AG09309 (cell line): ENCODE results near the gene TOR1B.
"Not testable (repeated sequence)": the region's sequence is repeated elsewhere in the genome, so short reads cannot be mapped to it uniquely, and the experiment has no call there.

Experiments
- DNase-seq: peaks from one replicate; pipeline ENCODE4 v3.0.0-alpha.2; 2010; ENCODE audit warnings: low read depth
- H3K4me3 ChIP-seq: 2 replicates; pipeline ENCODE4 v1.5.1; 2011; ENCODE audit warnings: mild to moderate bottlenecking, low read depth, low read length, moderate library complexity; ENCODE audit not compliant: control insufficient read depth
- TF ChIP-seq, protein P1 (sequence below): IDR thresholded peaks from 2 replicates; pipeline ENCODE4 v1.5.1; 2011; ENCODE audit warnings: mild to moderate bottlenecking, low read depth, low read length, inconsistent platforms; ENCODE audit not compliant: insufficient read depth, control insufficient read depth; ENCODE audit errors: missing control alignments

The TOR1B gene

DNA sequence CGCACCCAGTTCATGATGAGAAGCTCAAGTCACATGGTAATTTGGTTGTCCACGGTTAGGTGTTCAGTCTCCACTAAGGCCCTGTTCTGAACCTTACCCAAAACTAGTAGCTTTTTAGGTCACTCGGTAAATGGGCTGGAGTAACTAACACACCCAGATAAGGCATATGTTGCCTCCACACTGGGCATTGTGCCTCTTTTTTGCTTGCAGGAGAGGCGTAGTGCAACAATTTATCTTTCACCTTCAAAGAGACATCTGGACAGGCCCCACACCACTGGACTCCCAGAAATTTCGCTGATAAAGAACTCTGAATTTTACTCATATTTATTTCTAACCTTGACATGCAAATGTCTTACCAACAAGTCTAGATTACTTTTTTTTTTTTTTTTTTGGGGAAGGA, 33.3 kb upstream of the TOR1B start:
- TF ChIP-seq, protein P1, sequence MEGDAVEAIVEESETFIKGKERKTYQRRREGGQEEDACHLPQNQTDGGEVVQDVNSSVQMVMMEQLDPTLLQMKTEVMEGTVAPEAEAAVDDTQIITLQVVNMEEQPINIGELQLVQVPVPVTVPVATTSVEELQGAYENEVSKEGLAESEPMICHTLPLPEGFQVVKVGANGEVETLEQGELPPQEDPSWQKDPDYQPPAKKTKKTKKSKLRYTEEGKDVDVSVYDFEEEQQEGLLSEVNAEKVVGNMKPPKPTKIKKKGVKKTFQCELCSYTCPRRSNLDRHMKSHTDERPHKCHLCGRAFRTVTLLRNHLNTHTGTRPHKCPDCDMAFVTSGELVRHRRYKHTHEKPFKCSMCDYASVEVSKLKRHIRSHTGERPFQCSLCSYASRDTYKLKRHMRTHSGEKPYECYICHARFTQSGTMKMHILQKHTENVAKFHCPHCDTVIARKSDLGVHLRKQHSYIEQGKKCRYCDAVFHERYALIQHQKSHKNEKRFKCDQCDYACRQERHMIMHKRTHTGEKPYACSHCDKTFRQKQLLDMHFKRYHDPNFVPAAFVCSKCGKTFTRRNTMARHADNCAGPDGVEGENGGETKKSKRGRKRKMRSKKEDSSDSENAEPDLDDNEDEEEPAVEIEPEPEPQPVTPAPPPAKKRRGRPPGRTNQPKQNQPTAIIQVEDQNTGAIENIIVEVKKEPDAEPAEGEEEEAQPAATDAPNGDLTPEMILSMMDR, result no peak
- no peak overlapping the region for H3K4me3 ChIP-seq
- no peak for DNase-seq

DNA sequence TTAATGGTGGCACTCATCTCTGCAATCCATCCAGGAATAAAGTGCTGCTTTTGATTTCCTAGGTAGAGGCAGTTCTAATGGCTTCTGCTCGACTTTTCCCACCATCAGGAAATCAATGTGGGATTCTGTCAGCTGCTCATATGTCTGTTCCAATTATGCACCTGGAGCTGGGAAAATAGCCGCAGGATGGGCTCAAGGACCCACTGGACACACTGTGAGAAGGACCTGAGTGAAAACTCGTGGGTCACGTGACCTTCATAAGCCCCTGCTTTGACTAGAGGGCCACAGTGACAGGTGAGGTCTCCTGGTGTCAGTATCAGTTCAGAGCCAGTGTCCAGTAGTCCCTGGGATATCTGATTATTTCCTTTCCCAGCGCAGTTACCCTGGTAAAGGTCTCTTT, 32.2 kb upstream of the TOR1B start:
- H3K4me3 ChIP-seq, result no peak overlapping the region
- DNase-seq, result no peak
- TF ChIP-seq, protein P1, result no peak

DNA sequence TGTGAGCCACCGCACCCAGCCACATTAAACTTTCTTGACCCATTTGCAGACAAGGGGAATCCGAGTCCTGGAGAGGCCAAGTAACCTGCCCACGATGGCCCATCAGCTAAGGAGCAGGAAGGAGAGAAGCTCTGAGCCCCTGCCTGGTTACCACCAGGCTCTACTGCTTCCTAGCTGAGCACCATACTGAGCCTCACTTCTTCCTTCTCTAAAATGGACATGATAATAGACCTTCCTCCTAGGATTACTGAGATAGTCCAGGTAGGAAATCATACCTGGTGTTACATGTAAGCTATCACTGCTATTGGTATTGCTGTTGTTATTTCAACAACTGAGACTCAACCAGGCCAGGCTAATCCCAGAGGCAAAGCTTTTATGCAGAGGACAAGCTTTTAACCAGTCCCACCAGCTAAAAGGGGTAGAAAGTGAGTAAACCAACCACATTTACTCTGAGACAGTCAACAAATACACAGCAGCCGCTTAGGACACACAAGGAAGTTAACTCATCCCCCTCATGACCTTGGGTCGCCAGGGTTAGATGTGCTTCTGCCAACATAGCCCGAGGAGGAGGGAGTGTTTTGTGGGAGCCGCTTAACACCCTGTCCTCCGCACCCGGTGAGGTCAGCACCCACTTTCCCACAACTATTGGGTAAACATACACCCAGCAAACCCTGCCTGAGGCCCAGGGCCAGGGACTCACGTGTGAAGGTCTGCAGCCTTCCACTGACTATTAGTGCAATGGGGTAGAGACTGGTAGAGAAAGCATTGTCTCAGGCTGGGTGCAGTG, 29.5 kb upstream of the TOR1B start:
- peak; percentile 44 for DNase-seq
- no peak overlapping the region for H3K4me3 ChIP-seq
- TF ChIP-seq, protein P1, result no peak

GRCh38 chr9:129774791-129775447, 28.1 kb upstream of the TOR1B start:
- DNase-seq, result no peak
- H3K4me3 ChIP-seq, result no peak overlapping the region
- TF ChIP-seq, protein P1, result no peak

GRCh38 chr9:129775448-129775798, 27.6 kb upstream of the TOR1B start:
- H3K4me3 ChIP-seq, result no peak overlapping the region
- no peak for DNase-seq

GRCh38 chr9:129776096-129776495, 26.9 kb upstream of the TOR1B start:
- H3K4me3 ChIP-seq, DNase-seq: not testable (repeated sequence)

More at GRCh38 chr9:129775448-129775798, 27.6 kb upstream of the TOR1B start:
- TF ChIP-seq, protein P1, result no peak

- TF ChIP-seq, protein P1, result no peak
- H3K4me3 ChIP-seq, result no peak overlapping the region
- no peak for DNase-seq
Observed at GRCh38 chr9:129776566-129776937, 26.4 kb upstream of the TOR1B start.
